ENCODE measurements around the gene SLC6A5. TPM values are rescaled to one million over a fixed set of nuclear protein-coding genes. Genes with fewer than 3 reads are reported as not detected.

SLC6A5 gene
- total RNA-seq, 1 experiment from 2014 or later: not detected

GRCh38 chr11:20623252-20623651 lies 23.8 kb downstream of the SLC6A5 start:
- H3K4me3 Mint-ChIP-seq: no peak overlapping the region
- Histone ChIP-seq H3K27ac (ENCODE audit: insufficient read length, low read depth, low read length) (no peak overlapping the region), H3K4ac (ENCODE audit: low read depth, low read length) (no peak overlapping the region), H3K23me2 (ENCODE audit: insufficient read length, low read depth, low read length, poor library complexity, severe bottlenecking) (no peaks in the 10 kb centered on the region), H3K4me2 (ENCODE audit: insufficient read depth, insufficient read length, low read length) (no peak overlapping the region), H2AK5ac (ENCODE audit: insufficient read length, low read length) (no peak overlapping the region), H2BK12ac (ENCODE audit: insufficient read length, low read depth, low read length) (no peak overlapping the region), H4K8ac (replicated peaks; ENCODE audit: insufficient read length, low read depth, low read length) (no peak overlapping the region), H2BK20ac (ENCODE audit: low read depth, low read length, poor library complexity, severe bottlenecking) (no peak overlapping the region), H3K23ac (ENCODE audit: insufficient read length, low read depth, low read length) (no peak overlapping the region), H3K79me1 (ENCODE audit: insufficient read depth, low read depth, low read length, poor library complexity, severe bottlenecking) (no peaks in the 10 kb centered on the region), H3K18ac (ENCODE audit: insufficient read length, low read depth, low read length) (no peak overlapping the region), H3K56ac (ENCODE audit: insufficient read length, low read depth, low read length) (no peak overlapping the region), H2BK15ac (ENCODE audit: low read depth, low read length) (no peak overlapping the region), H4K5ac (ENCODE audit: insufficient read length, low read depth, low read length) (no peak overlapping the region), H4K91ac (ENCODE audit: insufficient read length, low read depth, low read length) (no peak overlapping the region), H2BK5ac (ENCODE audit: insufficient read length, low read length) (no peak overlapping the region), H3K9me3 (ENCODE audit: control insufficient read depth, low read depth, low read length) (no peaks in the 10 kb centered on the region), H4K20me1 (ENCODE audit: control insufficient read depth, insufficient read depth, insufficient read length) (no peaks in the 10 kb centered on the region), H2BK120ac (ENCODE audit: low read depth, low read length, poor library complexity, severe bottlenecking) (no peak overlapping the region), H3K4me1 (ENCODE audit: insufficient read depth, low read length) (peaks cover 12% of the 10 kb centered on the region; the same call in 1 of the 2 replicates), H2AFZ (ENCODE audit: low read length) (no peak overlapping the region), H3K9ac (ENCODE audit: extremely low read depth, insufficient read length, low read length) (no peak overlapping the region), H3K27me3 (ENCODE audit: insufficient read depth, low read length) (no peaks in the 10 kb centered on the region), H3T11ph (ENCODE audit: low read length) (no peak overlapping the region), H3K14ac (ENCODE audit: insufficient read depth, low read length) (no peak overlapping the region; the same call in 1 of the 2 replicates), H3K79me2 (ENCODE audit: insufficient read depth, low read length) (no peaks in the 10 kb centered on the region)
- TF ChIP-seq, protein P1, sequence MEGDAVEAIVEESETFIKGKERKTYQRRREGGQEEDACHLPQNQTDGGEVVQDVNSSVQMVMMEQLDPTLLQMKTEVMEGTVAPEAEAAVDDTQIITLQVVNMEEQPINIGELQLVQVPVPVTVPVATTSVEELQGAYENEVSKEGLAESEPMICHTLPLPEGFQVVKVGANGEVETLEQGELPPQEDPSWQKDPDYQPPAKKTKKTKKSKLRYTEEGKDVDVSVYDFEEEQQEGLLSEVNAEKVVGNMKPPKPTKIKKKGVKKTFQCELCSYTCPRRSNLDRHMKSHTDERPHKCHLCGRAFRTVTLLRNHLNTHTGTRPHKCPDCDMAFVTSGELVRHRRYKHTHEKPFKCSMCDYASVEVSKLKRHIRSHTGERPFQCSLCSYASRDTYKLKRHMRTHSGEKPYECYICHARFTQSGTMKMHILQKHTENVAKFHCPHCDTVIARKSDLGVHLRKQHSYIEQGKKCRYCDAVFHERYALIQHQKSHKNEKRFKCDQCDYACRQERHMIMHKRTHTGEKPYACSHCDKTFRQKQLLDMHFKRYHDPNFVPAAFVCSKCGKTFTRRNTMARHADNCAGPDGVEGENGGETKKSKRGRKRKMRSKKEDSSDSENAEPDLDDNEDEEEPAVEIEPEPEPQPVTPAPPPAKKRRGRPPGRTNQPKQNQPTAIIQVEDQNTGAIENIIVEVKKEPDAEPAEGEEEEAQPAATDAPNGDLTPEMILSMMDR (conservative IDR thresholded peaks at IDR 0.05): no peak
- DNase-seq: no peak
- peaks cover 12% of the 10 kb centered on the region; the same call in 1 of the 2 replicates for H3K27me3 Mint-ChIP-seq (ENCODE audit: low read depth)
- H3K4me1 Mint-ChIP-seq: peaks cover 31 to 32% of the 10 kb centered on the region in 2 experiments
- peak overlapping the region in 1 of 3 experiments; percentile 50; a peak in 1 of 7 replicates for H3K27ac Mint-ChIP-seq
- no CpG with 5 or more reads among the region's 4 CpGs for WGBS (ENCODE audit: extremely low coverage, insufficient read length, low lambda C conversion rate)
- H3K9me3 Mint-ChIP-seq: no peaks in the 10 kb centered on the region
- H3K36me3 Mint-ChIP-seq (ENCODE audit: insufficient read depth in 1 of 3, low read depth in 3 of 3): no peaks in the 10 kb centered on the region

All from H9 (cell line).